HG02759 (cell line): ENCODE results near the gene TRIM8.

Source experiments
- ATAC-seq: cut with Tn5 transposase; IDR thresholded peaks from one replicate; pipeline ENCODE4 v1.9.1; 2021; ENCODE audit warnings: mild to moderate bottlenecking, moderate library complexity; ENCODE audit not compliant: unreplicated experiment

The TRIM8 gene

DNA sequence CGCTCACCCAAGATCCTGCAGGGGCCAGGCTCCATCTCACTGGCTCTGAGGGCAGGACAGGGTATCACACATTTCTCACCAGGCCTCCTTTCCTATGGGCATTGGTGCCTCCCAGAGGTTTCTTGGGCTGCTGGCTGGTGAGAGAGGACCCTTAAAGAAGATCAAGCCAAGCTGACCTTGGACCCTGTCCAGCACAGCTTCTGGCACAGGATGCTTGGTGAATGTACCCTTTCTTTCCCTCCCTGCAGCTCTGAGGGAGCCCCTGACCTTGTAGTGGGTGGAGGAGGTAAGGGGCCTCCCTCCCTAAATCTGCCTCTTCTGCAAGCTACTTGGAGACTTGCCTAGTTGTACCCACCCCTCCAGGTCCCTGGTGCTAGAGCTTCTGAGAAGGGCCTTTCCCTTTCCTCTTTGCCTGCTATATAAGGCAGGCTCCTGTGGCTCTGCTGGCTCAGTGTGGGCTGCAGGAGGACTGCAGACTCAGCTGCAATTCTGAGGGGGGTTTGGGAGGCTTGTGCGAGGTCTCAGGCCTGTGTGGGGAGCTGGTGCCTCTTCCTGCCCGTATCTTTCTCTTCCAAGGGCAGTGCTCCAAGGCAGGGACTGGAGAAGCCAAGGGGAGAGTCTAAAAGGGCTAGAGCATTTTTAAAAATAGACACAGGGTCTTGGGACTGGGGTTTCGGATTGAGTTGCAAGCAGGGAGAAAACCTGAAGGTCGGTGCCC is 11.7 kb upstream of the TRIM8 start:
- ATAC-seq, result no peak

DNA sequence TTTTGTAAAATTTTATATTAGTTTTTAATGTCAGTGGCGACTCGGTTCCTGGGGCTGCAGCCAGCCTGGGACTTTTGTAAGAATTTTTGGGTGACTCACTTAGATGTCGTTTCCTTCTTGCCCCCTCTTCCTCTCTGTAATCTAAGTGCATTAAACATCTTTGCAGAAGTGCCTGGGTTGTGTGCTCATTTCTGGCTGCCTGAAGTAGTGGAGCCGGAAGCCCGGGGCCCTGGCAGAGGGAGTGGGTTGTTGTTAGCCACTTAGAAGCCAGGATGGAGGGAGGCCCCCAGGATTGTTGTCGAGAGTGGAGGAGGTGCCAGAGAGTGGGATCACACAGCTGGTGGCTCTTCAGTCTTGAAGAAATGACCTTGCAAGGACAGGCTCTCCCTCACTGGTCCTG is 11.0 kb upstream of the TRIM8 start:
- ATAC-seq, result no peak

DNA sequence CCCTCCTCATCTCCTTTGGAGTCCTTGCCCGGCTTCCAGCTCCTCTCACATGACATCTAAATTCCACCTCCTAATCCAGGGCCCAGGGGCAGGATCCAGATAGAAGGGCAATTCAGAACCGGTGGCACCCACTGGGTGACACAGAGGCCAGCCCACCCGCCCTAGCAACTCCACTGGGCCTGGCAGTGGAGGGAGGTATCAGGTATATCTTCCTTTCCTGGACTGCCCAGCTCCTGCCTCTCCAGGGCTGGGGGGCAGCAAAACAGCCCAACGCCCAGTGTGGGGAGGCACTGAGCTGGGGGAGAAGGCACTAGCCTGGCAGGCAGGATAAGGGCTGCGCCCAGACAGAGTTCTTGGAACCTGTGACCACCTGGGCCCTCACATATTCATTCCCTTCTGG is 10.4 kb upstream of the TRIM8 start:
- no peak for ATAC-seq

DNA sequence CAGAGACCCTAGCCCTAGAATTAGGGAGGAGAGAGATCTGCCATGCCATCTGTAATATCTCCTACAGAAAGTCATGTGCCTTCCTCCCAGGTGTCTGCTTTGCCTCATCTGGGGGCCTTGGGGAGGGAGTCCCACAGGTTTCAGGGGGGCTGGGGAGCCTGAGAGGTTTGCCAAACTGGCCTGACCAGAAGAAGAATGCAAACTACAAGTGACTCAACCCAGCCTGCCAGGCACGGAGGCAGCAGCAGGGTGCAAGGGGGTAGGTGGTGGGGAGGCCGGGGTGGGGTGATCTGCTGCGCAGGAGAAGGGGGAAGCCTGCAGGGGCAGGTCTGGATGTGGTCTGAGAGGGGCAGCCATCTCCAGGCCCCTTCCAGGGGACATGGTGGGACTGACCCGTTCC is 9.6 kb upstream of the TRIM8 start:
- ATAC-seq, result no peak

DNA sequence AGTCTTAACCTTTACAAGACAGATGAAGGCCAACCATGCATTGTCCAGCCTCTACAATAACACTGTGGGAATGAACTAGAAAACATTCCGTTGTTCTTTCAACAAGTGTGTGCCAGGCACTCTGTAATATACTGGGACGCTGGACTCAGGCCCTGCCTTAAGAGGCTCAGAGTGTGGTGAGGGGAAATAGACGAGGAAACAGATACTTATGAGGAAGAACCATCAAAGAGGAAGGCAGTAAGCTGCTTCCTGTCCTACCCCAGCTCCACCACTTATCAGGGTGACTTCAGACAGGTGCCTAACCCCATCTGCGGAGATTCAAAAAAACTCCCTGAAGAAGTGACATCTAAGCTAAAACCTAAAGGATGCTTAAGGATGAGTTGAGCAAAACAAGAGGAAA is 8.9 kb upstream of the TRIM8 start:
- ATAC-seq, result no peak

DNA sequence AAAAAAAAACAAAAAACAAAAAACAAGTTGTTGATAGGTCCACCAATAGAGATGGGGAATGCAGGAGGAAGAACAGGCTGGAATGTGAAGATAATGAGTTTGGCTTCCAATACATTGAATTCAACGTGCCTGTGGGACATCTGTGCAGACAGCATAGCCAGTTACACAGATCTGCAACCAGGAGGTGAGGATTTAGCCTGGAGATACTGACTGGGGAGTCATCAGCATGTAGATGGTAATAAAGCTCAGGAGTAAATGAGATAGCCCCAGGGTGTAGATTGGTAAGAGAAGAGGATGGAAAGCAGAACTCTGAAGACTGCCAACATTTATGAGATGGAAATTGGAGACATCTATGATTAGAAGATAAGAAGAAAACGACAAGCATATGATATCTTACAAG is 4.7 kb upstream of the TRIM8 start:
- no peak for ATAC-seq

DNA sequence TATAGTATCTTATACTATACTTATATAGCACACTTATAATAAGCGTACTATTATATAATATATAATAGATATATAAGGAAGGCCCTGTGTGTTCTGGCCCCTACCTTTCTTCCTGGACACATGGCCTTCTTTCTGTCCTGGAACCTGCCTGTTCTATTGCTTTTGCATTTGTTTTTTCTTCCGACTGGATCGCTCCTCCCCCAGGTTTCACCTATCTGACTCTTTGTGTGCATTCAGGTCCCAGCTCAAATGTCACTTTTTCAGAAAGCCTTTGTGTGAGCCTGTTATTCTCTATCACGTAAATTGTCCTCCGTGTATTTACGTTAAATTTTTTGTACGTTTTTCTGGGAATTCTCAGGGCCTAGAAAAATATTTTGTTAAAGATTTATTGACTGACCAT is 2.9 kb upstream of the TRIM8 start:
- ATAC-seq, result no peak

DNA sequence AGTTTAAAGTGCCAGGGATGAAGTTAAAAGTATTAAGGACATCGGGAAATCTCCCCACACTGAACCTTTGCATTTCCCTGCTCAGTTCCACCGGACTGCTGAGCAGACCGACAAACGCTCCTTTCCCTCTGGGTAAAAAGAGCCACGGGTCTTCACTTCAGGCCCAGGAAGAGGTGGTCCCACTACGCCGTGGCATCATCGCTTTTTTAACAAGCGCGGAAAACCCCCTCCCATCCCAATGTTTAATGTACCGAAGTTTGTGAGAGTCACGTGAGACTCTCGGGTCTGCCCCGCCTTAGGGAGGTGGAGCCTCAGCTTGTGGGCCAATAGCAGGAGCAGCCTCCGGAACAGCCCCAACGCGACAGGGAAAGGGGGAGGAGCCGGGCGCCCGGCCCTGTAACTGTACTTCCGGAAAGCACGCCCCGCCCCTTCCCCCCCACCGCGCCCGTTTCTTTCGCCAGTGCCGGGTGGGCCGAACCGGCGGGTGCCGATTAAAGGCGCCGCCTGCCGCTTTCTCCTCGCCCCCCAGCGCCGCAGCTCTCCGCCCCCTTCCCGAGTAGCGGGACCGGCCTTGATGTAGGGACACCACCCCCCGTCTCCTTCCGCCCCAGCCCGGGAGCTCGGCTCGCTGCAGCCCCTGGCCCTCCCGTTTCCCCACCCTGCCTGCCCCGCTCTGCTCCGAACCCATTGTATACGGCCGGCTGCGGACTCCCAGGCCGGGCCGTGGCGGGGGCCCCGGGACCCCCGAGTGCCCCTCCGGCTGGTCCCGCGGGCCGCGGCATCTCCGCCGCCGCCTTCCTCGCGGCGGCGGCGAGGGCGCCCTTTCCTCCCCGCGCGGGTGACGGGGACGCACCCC is 2.2 kb upstream of the TRIM8 start:
- ATAC-seq, result peak; percentile 56

DNA sequence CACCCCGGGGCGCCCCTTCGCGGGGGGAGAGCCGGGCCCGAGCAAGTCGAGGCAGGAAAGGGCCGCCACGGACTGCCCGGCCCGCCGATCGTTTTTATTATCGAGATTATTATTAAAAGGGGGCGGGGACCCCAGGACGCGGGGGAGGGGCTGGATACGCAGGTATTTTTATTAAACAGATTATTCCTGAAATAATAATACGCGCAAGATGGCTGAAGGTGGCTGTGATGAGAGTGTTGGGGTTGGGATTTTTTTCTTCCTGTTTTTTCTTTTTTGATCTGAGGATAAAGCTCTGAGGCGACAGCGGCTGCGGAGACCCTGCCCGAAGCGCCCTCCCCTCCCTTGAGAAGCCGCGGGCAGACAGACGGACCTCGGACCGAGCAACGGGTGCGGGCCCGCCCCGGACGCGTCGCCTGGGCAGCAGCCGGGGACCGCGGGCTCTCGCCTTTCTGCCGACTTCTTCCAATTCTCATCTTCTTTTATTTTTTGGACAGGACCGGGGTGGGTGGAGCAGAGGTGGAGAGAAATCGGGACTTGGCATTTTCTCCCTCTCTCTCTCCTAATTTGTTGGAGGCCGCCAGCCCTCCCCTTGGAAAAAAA is 1.4 kb upstream of the TRIM8 start:
- ATAC-seq, result no peak

DNA sequence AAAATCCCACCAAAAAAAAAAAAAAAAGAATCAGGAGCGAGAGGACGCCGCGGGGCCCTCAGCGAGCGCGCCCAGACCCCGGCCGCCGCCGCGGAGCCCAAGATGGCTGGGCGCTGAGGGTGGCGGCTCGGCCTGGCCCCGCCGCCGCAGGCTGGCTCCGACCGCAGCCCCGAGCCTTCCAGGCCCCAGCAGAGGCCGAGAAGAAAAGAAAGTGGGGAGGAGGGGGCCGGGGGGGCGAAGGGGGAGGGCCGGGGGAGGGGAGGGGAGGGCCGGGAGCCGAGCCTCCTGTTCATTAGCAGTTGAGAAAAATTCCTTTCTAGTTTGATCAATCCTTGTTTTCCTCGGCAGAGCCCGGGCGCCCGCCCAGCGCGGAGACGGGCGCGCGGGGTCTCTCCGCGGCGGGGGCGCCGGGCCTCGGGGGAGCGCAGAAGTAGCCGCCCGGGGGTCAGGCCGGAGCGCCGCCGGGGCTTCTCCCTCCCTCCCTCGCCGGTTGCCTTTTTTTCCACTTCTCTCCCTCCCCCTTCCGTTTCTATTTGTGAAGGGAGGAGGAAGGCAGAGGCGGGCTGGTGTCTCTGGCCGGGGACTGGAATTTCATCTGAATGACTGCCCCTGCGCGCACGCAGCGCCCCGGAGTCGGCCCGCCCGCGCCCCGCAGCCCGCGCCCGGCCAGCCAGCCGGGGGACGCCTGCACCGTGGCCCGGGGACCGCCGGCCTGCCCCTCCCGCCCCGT is 778 bp upstream of the TRIM8 start:
- ATAC-seq, result no peak

DNA sequence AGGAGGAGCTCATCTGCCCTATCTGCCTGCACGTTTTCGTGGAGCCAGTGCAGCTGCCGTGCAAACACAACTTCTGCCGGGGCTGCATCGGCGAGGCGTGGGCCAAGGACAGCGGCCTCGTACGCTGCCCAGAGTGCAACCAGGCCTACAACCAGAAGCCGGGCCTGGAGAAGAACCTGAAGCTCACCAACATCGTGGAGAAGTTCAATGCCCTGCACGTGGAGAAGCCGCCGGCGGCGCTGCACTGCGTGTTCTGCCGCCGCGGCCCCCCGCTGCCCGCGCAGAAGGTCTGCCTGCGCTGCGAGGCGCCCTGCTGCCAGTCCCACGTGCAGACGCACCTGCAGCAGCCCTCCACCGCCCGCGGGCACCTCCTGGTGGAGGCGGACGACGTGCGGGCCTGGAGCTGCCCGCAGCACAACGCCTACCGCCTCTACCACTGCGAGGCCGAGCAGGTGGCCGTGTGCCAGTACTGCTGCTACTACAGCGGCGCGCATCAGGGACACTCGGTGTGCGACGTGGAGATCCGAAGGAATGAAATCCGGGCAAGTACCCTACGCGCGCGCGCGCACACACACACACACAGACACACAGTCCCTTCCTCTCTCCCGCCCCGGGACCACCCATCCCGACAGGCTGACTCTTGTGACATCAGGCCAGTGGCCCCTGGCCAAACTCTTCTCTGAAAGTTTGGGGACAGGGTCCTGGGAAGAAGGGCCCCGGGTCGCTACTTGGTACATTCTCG is 538 bp downstream of the TRIM8 start:
- ATAC-seq, result no peak

DNA sequence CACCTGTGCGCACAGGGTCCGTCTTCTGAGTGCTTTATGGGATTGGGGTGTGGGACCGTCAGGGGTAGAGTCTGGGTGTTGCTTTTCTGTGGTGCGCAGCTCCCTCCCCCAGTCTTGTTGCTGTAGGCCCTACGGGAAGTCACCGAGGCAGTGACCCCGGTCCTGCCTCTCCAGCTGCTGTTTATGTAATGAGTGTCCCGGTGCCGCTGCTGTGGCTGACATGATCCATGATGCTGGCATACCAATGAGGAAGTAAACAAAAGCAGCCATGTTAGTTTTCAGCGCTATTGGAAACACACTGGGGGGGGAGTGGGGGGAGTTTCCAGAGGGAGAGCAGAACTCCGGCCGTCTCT is 1.1 kb downstream of the TRIM8 start:
- ATAC-seq, result no peak

DNA sequence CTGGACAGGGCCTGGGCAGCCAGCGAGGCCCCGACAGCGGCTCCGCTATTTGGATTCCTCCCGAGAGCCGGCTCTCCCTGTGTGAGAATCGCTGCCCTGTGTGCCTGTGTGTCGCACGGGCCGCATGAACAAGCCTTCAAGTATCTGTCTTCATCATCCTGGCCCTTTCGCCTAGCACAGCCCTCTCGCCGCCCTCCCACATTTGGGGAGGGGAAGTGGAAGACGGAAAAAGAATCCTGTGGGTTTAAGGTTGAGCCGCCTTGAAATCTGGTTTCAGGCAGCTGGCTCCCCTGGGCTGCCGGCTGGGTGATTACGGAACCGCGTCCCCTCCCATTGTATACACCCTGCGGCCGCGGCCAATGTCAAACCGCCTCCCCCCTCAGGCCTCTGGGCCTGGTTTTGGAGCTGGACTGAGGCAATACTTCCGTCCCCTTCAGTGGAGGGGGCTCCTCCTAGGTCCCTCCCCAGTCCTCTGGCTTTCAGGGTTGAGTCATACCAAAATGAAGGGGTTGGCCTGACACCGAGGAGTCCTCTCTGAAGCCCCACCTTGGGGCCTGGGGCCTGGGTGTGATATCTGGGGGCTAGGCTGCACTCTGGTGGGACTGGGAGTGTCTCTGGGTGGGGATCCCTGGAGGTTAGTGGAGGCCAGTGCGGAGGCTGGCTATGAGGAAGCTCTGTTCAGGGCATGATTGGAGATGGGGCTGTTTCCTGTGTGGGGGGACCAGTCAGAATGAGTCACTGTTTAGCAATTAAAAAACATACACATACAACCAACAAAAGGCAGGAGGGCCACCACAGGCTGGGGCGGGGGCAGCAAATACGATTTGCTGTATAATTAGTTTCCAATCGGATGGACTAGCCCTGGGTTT is 1.7 kb downstream of the TRIM8 start:
- peak; percentile 37 for ATAC-seq

DNA sequence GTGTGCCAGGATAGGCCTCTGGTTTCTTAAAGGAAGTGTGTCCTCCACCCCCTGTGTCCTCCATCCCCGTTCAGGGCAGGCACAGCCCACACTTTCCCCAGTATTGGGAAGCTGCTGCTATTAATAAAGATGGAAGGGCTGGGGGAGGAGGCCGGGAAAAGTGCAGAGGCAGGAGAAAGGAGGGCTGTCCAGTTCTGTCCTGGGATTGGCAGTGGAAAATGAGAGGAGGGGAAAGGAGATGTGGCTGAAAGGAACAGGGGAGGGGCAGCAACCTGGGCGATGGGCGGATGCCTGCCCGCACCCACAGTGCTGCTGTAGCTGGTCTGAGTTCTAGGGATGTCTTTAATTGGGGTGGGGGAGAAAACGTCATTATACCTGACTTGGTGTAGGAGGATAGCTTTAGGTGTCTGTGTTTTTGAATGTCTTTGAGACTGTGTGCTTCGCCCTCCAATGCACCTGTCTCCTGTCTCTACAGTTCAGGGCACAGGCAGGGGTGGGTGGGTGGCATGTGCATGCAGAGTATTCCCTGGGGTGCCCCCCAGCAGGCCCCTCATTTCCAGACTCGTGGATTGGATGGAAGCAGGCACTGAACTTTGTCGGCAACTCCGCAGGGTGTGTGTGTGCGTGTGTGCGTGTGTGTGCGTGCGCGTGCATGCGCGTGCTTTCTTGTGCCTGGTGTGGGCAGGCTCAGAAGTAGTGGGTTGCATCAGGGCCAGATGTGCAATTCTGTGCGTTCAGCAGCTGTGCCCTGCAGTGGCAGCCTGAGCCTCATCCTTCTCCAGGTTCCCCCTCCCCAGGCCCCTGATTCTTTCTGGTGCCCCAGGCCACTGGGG is 2.5 kb downstream of the TRIM8 start:
- no peak for ATAC-seq

DNA sequence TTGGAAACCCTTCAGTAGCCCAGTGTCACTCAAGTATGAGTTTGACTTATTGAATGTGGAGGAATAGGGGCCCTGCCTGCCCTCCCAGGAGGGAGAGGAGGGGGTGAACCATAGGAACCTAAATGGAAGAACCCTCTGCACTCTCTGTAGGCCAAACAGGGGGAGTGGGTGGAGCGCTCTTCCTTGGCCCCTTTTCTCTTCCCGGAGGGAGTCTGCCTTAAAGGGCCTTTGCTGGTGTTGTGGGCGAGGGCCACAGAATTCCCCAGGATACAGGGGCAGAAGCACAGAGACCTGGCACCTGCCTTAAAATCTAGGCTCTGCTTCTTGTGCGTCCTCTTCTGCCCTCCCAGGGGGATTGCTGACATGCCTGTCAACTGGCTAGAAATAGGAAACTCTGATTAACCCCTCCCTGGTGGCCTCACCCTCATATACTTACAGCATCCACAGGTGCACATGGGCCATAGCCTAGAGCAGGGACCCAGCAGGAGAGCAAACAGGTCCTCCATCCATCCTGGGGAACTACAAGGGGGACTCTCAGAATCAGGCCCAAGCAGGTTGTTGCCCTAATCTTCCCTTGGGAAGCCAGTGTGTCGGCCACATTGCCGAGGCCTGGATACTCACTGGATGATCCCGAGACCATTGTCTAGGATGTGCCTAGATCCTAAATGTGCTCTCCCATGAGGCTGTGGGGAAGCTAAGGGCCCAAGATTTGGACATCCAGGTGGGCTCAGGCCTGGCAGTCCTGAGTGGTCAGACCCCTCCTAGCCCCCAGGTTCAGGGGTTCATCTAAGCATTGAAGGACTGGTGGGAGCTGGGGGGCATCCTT is 3.4 kb downstream of the TRIM8 start:
- ATAC-seq, result no peak

DNA sequence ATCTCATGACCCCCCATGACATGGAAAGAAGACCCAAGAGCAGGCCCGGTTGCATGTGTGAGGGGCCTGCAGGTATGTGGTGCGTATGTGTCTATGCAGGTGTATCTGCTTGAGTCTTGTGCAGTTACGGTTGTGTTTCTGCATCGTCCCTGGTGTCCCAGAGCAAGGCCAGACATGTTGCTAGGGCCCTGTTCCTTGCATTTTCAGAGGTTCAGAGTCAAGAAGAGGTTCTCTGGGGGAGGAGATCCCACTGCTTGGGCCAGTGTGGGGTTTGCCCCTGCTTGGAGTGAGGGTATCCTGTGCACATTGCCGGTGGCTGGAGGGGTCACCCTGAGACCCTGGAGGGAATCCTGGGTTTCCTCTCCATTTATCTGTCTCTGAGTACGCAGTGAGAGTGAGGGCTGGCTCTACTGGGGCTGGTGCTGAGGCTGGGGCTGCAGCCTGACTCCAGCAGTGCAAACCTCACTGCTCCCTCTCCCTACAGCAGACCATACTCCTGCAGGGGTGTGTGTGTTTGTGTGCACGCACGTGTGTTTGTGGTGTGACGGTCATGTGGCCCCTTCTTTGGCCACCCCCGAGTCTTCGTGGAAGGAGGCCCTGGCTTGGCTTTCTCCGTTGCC is 4.1 kb downstream of the TRIM8 start:
- no peak for ATAC-seq

DNA sequence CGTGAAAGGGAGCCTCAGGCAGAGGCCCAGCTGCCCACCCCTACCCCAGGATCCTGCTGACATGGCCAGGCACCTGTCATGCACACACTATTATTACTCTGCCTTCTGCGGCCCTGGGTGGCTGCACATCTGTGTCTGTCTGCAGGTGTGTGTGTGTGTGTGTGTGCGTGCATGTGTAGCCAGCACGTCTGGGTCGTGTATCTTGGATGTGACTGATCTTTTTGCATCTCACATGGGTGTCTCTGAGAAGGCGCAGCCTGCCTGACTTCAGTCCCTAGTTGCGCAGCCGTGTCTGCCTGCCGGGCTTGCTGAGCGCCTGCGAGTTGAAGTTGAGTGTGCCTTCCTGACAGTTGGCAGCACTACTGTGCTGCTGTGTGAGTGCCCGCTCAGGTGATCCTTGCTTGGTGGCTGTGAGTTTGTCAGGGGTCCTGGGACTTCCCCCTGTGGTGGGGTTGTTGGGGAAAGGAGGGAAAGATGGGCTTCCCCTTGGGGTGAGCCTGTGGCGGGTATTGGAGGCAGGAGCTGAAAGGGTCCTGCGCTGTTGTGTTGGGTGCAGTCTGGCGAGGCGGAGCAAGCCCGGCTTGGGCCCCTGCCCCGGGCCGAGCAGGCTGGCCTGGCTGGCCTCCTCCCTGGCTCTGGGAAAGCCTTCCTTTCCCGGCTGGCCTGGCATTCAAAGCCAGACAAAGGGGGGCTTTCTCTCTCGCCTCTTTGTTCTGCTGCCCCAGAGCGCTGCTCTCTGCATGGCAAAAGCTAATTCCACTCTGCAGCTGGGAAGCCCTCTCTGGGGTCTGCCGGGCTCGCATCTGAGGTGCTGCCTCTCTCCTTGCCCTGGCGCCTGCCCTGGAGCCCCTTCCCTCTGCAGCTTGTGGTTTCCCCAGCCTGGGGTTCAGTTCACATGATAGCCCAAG is 4.9 kb downstream of the TRIM8 start:
- ATAC-seq, result no peak
